GM11168 (cell line): ENCODE data around the gene TRIP13.
"Not testable (repeated sequence)": the region's sequence is repeated elsewhere in the genome, so short reads cannot be mapped to it uniquely, and the experiment has no call there.

ENCODE experiments used
- in situ Hi-C: fragments of 300-500 bp; cut with MboI; formaldehyde crosslinking; loops from one replicate; pipeline ENCODE4 v1.12.0; 2022; ENCODE audit warnings: low sequenced_read_pairs; ENCODE audit not compliant: unreplicated experiment

The TRIP13 gene

GRCh38 chr5:892394-893136 lies at the start of gene TRIP13, which contains the start of gene BRD9:
TRIP13 (plus strand) TSS chr5:892884; CDS start chr5:892999, 115 bp downstream.
BRD9 (minus strand) TSS chr5:892801; CDS start chr5:892657, 144 bp downstream.
- in situ Hi-C loops = no loop called here

GRCh38 chr5:843371-843770 lies 49.3 kb upstream of the TRIP13 start:
- in situ Hi-C loops = not testable (repeated sequence)

GRCh38 chr5:843926-844325 lies 48.8 kb upstream of the TRIP13 start:
- in situ Hi-C loops = not testable (repeated sequence)

- in situ Hi-C loops = not testable (repeated sequence)
Observed at GRCh38 chr5:844426-844825, 48.3 kb upstream of the TRIP13 start.

GRCh38 chr5:845031-845675 lies 47.5 kb upstream of the TRIP13 start:
- in situ Hi-C loops = not testable (repeated sequence)

- in situ Hi-C loops = not testable (repeated sequence)
Observed at GRCh38 chr5:845676-846601, 46.7 kb upstream of the TRIP13 start.

GRCh38 chr5:846602-847091 lies 46.0 kb upstream of the TRIP13 start:
- in situ Hi-C loops = not testable (repeated sequence)

GRCh38 chr5:847212-847611 lies 45.5 kb upstream of the TRIP13 start:
- in situ Hi-C loops = not testable (repeated sequence)

GRCh38 chr5:847736-848135 lies 44.9 kb upstream of the TRIP13 start:
- in situ Hi-C loops = not testable (repeated sequence)

- in situ Hi-C loops = no loop called here
Observed at GRCh38 chr5:848671-849111, 44.0 kb upstream of the TRIP13 start.

GRCh38 chr5:849651-850301 lies 42.9 kb upstream of the TRIP13 start:
- in situ Hi-C loops = no loop called here

GRCh38 chr5:850511-851006 lies 42.1 kb upstream of the TRIP13 start, which contains the start of gene ZDHHC11:
ZDHHC11 (minus strand) TSS chr5:850986; CDS start chr5:850602, 384 bp downstream.
- in situ Hi-C loops = no loop called here

- in situ Hi-C loops = no loop called here
Observed at GRCh38 chr5:851076-851475, 41.6 kb upstream of the TRIP13 start.

GRCh38 chr5:851553-851952 lies 41.1 kb upstream of the TRIP13 start:
- in situ Hi-C loops = no loop called here

- in situ Hi-C loops = no loop called here
Observed at GRCh38 chr5:852018-852417, 40.7 kb upstream of the TRIP13 start.

GRCh38 chr5:852431-853401 lies 40.0 kb upstream of the TRIP13 start:
- in situ Hi-C loops = no loop called here

GRCh38 chr5:853416-854090 lies 39.1 kb upstream of the TRIP13 start:
- in situ Hi-C loops = not testable (repeated sequence)

- in situ Hi-C loops = no loop called here
Observed at GRCh38 chr5:854217-854616, 38.5 kb upstream of the TRIP13 start.
